Stomach (tissue), 9 donors: ENCODE results near the gene NFE2L3. TPM values are rescaled to one million over a fixed set of nuclear protein-coding genes. Genes with fewer than 3 reads are reported as not detected.
A peak's percentile ranks its signal among the peaks of the same experiment; 100 is the strongest.
"Not testable (repeated sequence)": the region's sequence is repeated elsewhere in the genome, so short reads cannot be mapped to it uniquely, and the experiment has no call there.

ENCODE experiments used
- DNase-seq, 2 donors: peaks; one replicate each; pipeline versions ENCODE4 v3.0.0 to v3.0.0-alpha.2; 2013 to 2019
- H3K27ac ChIP-seq, 5 donors: fragments of 200-600 bp in 4 of 5; sonication (generic) in 4 of 5; one replicate each; pipeline ENCODE4 v1.5.1; 2013 to 2019; ENCODE audit warnings: mild to moderate bottlenecking in 1 of 5, moderate library complexity in 1 of 5
- H3K27me3 ChIP-seq, 3 donors: fragments of 200-600 bp; sonication (generic); one replicate each; pipeline ENCODE4 v1.5.1; 2017 to 2019; ENCODE audit warnings: mixed run types in 1 of 3
- H3K36me3 ChIP-seq, 4 donors: fragments of 200-600 bp; sonication (generic); 1 replicate in 3 of 4; 2 replicates in 1 of 4; pipeline ENCODE4 v1.5.1; 2016 to 2019
- H3K4me1 ChIP-seq, 4 donors: fragments of 200-600 bp; sonication (generic); one replicate each; pipeline ENCODE4 v1.5.1; 2016 to 2019
- H3K4me3 ChIP-seq, 4 donors: fragments of 200-600 bp; sonication (generic) in 3 of 4; one replicate each; pipeline ENCODE4 v1.5.1; 2016 to 2019; ENCODE audit warnings: mild to moderate bottlenecking in 1 of 4
- H3K9me3 ChIP-seq, 4 donors: fragments of 200-600 bp; sonication (generic); one replicate each; pipeline ENCODE4 v1.5.1; 2016 to 2019
- EP300 ChIP-seq: sonication (generic); formaldehyde crosslinking; IDR thresholded peaks from one replicate; pipeline ENCODE4 v1.6.1; 2017; ENCODE audit warnings: antibody characterized with exemption
- POLR2A ChIP-seq, 4 donors: fragments of 450-650 bp; IDR thresholded peaks; one replicate each; pipeline ENCODE4 v1.6.1; 2016; ENCODE audit warnings: antibody characterized with exemption in 4 of 4, control low read depth in 2 of 4, mild to moderate bottlenecking in 1 of 4, moderate library complexity in 1 of 4
- POLR2AphosphoS5 ChIP-seq, 3 donors: sonication (generic); formaldehyde crosslinking; IDR thresholded peaks; one replicate each; pipeline ENCODE4 v1.6.1; 2016; ENCODE audit warnings: antibody characterized with exemption in 3 of 3
- WGBS, 5 donors: extraction: QIAGEN DNeasy Blood & Tissue Kit in 3 of 5; methylation state at CpG; one replicate each; pipeline versions ENCODE4 v1.1.5 to v1.1.7; 2013 to 2018; 5-methylcytosine and 5-hydroxymethylcytosine counted together
- intact Hi-C: fragments of 100-400 bp; cut with DNase I; formaldehyde crosslinking; loops from one replicate; pipeline ENCODE4 v1.15.1; 2023; ENCODE audit warnings: low total_unique reads
- polyA plus RNA-seq, 3 donors: library from polyadenylated mRNA; stranded (reverse); fragments of 200-250 nt; gene quantifications; one replicate each; pipeline ENCODE4 v1.2.3, GENCODE V29; 2013
- total RNA-seq, 5 donors: library from RNA; depleted of rRNA; stranded (reverse); fragments of >200 nt; gene quantifications; one replicate each; pipeline versions ENCODE4 v1.1.0 to v1.2.3, GENCODE V29; 2014 to 2016
- TF ChIP-seq, protein P1 (sequence below), 7 experiments: fragments of 450-650 bp in 4 of 7; fragments of 200-600 bp in 3 of 7; sonication (generic) in 3 of 7; IDR thresholded peaks; one replicate each; pipeline ENCODE4 v1.5.1; 2016 to 2019; ENCODE audit warnings: antibody characterized with exemption in 7 of 7, control low read depth in 2 of 7, mild to moderate bottlenecking in 1 of 7
- donor health status: healthy with polysubstance abuse.
- donor health status: Bipolar disorder and iron deficiency.
- donor health status: healthy.

NFE2L3 gene
- total and polyA plus RNA-seq, 8 donors = 1.4 to 7.7 (median 4.9) TPM; not detected in 1

DNA sequence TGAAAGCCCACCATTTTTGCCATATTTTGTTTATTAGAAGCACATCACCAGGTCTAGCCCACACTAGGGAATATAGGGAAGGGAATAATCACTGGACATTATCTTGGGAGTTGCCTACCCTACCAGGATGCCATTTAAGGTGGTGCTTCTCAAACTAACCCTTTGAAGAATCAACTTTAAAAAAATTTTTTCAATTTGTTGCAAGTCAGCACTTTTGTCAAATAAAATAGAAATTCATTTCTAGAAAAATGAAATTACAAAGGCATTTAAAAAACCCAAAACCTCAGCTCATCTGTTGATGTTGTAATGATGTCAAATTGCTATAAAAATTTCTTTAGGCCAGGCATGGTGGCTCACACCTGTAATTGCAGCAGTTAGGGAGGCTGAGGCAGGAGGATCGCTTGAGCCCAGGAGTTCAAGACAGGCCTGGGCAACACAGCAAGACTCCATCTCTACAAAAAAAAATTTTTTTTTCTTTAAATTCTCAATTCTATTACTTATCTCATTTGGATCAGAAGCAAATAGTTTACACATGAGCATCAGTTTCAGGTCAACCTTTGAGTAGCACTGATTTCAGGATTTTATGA, 2.5 kb upstream of the NFE2L3 start:
- no peak for DNase-seq
- WGBS, 5 donors = 91 to 100% (median 97%) methylated on average over 1 of the region's 1 CpG
- Histone ChIP-seq H3K4me1 (peaks cover 10 to 30% (median 22%) of the 10 kb centered on the region in 4 donors), H3K27me3 (peaks cover 0 to 39% (median 6%) of the 10 kb centered on the region in 3 donors), H3K4me3 (no peak overlapping the region), H3K27ac (no peak overlapping the region), H3K9me3 (no peaks in the 10 kb centered on the region), H3K36me3 (no peaks in the 10 kb centered on the region)
- intact Hi-C loops = no loop called here
- TF ChIP-seq, protein P1, sequence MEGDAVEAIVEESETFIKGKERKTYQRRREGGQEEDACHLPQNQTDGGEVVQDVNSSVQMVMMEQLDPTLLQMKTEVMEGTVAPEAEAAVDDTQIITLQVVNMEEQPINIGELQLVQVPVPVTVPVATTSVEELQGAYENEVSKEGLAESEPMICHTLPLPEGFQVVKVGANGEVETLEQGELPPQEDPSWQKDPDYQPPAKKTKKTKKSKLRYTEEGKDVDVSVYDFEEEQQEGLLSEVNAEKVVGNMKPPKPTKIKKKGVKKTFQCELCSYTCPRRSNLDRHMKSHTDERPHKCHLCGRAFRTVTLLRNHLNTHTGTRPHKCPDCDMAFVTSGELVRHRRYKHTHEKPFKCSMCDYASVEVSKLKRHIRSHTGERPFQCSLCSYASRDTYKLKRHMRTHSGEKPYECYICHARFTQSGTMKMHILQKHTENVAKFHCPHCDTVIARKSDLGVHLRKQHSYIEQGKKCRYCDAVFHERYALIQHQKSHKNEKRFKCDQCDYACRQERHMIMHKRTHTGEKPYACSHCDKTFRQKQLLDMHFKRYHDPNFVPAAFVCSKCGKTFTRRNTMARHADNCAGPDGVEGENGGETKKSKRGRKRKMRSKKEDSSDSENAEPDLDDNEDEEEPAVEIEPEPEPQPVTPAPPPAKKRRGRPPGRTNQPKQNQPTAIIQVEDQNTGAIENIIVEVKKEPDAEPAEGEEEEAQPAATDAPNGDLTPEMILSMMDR (IDR thresholded peaks at IDR 0.05) = no peak
- TF ChIP-seq POLR2A (IDR thresholded peaks at IDR 0.05) = no peak
- no peak for TF ChIP-seq EP300
- TF ChIP-seq POLR2AphosphoS5 (IDR thresholded peaks at IDR 0.05) = no peak

DNA sequence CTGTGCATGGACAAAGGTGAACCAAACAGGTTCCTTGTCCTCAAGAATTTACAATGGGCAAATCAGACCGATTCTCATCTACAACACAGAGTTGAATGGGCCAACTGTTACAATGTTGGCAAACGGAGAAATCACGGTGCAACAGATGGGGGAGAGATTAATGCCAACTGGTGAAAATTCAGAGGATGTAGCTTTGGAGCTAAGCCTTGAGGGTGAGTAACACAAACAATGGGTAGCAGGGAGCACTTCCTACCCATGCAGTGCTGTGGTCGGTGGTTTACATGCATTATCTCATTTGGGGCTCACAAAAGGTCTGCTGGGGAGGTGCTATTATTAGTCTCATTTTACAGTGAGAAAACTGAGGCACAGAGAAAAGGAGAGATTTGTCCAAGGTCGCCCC, 902 bp upstream of the NFE2L3 start:
- intact Hi-C loops = no loop called here
- no peak overlapping the region for H3K4me3 ChIP-seq
- no peak for TF ChIP-seq EP300
- no peak for TF ChIP-seq POLR2A (IDR thresholded peaks at IDR 0.05)
- TF ChIP-seq, protein P1 (IDR thresholded peaks at IDR 0.05) = no peak
- no peak for TF ChIP-seq POLR2AphosphoS5 (IDR thresholded peaks at IDR 0.05)
- H3K27me3 ChIP-seq = peaks cover 0 to 42% (median 6%) of the 10 kb centered on the region in 3 donors
- WGBS, 5 donors = 63 to 76% (median 66%) methylated on average over 5 of the region's 5 CpGs
- H3K36me3 ChIP-seq = no peaks in the 10 kb centered on the region
- no peaks in the 10 kb centered on the region for H3K9me3 ChIP-seq
- DNase-seq = no peak
- peaks cover 22 to 44% (median 33%) of the 10 kb centered on the region in 4 donors for H3K4me1 ChIP-seq
- H3K27ac ChIP-seq = no peak overlapping the region

DNA sequence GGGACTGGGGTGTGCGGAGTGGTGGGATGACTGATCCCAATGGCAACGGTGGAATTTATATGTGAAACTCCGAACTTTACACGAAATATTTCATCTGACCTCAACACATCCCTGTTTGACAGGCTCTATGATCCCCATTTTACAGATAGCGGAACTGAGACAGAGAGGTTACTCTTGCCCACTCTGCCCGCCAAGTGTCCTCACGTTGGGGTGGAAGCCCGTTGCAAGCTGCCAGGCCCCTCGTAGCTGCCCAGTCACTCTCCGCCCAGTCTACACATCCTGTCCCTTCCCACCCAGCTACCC, 397 bp upstream of the NFE2L3 start:
- H3K27ac ChIP-seq = peak overlapping the region; percentile 63 to 84 (median 77)
- WGBS, 5 donors = 62 to 74% (median 63%) methylated on average over 10 of the region's 10 CpGs
- intact Hi-C loops = no loop called here

DNA sequence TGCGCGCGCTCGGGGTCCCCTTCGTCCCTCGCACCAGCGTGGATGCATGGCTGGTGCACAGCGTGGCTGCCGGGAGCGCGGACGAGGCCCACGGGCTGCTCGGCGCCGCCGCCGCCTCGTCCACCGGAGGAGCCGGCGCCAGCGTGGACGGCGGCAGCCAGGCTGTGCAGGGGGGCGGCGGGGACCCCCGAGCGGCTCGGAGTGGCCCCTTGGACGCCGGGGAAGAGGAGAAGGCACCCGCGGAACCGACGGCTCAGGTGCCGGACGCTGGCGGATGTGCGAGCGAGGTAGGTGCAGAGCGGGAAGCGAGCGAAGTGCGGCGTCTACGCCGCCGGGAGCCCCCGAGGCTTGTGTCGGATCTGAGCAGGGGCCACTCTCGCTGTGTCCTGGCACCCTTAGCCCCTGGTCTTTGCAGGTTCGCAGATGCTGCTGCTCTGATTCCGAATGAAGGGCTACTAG, 813 bp downstream of the NFE2L3 start:
- H3K9me3 ChIP-seq, intact Hi-C loops, H3K36me3 ChIP-seq: not testable (repeated sequence)
- WGBS, 5 donors = 4 to 7% (median 5%) methylated on average over 15 to 51 of the region's 54 CpGs; no CpG with 5 or more reads in 1 of the 5 donors
- H3K4me1 ChIP-seq = peaks cover 22 to 55% (median 42%) of the 10 kb centered on the region in 4 donors
- H3K27me3 ChIP-seq = peaks cover 0 to 42% (median 6%) of the 10 kb centered on the region in 3 donors
- peak in 1 of 2 donors; percentile 45 for DNase-seq
- peak overlapping the region; percentile 59 to 76 (median 64) for H3K4me3 ChIP-seq
- peak overlapping the region; percentile 63 to 82 (median 77) for H3K27ac ChIP-seq

More for the DNA sequence above, 397 bp upstream of the NFE2L3 start:
- Histone ChIP-seq H3K4me3 (peak overlapping the region; percentile 59 to 76 (median 64)), H3K4me1 (peaks cover 22 to 49% (median 38%) of the 10 kb centered on the region in 4 donors), H3K36me3 (no peaks in the 10 kb centered on the region), H3K27me3 (peaks cover 0 to 42% (median 6%) of the 10 kb centered on the region in 3 donors), H3K9me3 (no peaks in the 10 kb centered on the region)
- TF ChIP-seq POLR2A (IDR thresholded peaks at IDR 0.05) = no peak
- no peak for TF ChIP-seq POLR2AphosphoS5 (IDR thresholded peaks at IDR 0.05)
- TF ChIP-seq EP300 = no peak
- TF ChIP-seq, protein P1 (IDR thresholded peaks at IDR 0.05) = no peak
- no peak for DNase-seq

DNA sequence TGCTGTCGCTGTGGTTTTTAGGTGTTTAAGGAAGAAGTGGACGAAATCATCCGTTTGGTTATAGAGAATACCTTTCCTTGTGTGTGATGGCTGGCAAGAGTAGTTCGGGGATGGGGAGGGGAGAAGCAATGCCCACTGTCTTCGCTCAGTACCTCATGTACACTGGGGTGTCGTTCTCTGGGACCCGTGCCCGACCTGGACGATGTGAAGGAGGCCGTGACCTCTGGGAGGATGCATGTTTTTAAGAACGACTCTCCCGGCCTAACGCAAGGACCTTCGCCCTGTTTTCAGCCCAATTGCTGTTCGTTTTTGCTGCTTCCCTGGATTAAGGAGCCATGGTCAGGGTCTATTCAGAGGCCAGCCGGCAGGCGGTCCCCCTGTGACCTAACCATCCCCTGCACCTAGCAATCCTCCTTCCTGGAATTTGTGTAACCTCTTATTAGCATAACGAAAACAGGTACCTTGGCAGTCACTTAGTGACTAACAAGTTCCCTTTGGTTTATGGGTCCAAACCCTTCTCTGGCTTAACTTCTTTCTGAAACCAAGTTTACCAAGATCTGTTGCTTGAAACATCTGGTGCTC, 1.3 kb downstream of the NFE2L3 start:
- TF ChIP-seq, protein P1 (IDR thresholded peaks at IDR 0.05) = no peak
- TF ChIP-seq POLR2AphosphoS5 (IDR thresholded peaks at IDR 0.05) (no peak), POLR2A (IDR thresholded peaks at IDR 0.05) (no peak), EP300 (no peak)
- H3K27ac ChIP-seq = peak overlapping the region; percentile 63 to 82 (median 77)

More for the DNA sequence above, 1.3 kb downstream of the NFE2L3 start:
- Histone ChIP-seq H3K27me3 (peaks cover 0 to 42% (median 6%) of the 10 kb centered on the region in 3 donors), H3K4me1 (peaks cover 22 to 55% (median 42%) of the 10 kb centered on the region in 4 donors), H3K4me3 (peak overlapping the region; percentile 59 to 76 (median 64)), H3K9me3 (no peaks in the 10 kb centered on the region), H3K36me3 (no peaks in the 10 kb centered on the region)
- no peak for DNase-seq
- WGBS, 5 donors = 15 to 35% (median 32%) methylated on average over 12 to 18 of the region's 18 CpGs
- intact Hi-C loops = no loop called here
